22Rv1 (cell line): ENCODE measurements around the gene GMDS.

Experiments
- H3K27ac ChIP-seq: fragments of 450-650 bp; 2 replicates; pipeline ENCODE4 v1.5.1; 2017
- ZFX ChIP-seq: fragments of 450-650 bp; IDR thresholded peaks from 2 replicates; pipeline ENCODE4 v1.6.1; 2017; ENCODE audit warnings: antibody characterized with exemption, borderline replicate concordance
- TF ChIP-seq, protein P1 (sequence below): fragments of 450-650 bp; IDR thresholded peaks from 2 replicates; pipeline ENCODE4 v1.5.1; 2017; ENCODE audit warnings: mild to moderate bottlenecking

The GMDS gene

DNA sequence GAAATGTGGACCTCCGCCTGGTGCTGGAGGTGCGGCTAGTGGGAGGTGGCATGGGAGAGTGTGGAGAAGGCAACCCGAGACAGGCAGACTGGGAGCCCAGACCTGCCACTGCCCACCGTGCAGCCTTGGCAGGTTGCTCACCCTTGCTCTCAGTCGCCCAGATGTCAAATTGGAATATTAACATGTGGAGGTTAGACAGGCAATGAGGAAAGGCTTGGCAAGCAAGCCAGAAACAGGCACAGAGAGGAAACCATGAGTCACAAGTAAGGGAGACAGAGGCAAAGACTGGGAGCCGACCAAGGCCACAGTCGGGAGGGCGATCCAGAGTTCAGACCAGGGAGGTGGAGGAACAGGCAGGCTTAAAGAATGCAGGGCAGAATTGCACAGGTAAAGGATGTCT lies 457.5 kb downstream of the GMDS start:
- no peak overlapping the region for H3K27ac ChIP-seq
- TF ChIP-seq, protein P1, sequence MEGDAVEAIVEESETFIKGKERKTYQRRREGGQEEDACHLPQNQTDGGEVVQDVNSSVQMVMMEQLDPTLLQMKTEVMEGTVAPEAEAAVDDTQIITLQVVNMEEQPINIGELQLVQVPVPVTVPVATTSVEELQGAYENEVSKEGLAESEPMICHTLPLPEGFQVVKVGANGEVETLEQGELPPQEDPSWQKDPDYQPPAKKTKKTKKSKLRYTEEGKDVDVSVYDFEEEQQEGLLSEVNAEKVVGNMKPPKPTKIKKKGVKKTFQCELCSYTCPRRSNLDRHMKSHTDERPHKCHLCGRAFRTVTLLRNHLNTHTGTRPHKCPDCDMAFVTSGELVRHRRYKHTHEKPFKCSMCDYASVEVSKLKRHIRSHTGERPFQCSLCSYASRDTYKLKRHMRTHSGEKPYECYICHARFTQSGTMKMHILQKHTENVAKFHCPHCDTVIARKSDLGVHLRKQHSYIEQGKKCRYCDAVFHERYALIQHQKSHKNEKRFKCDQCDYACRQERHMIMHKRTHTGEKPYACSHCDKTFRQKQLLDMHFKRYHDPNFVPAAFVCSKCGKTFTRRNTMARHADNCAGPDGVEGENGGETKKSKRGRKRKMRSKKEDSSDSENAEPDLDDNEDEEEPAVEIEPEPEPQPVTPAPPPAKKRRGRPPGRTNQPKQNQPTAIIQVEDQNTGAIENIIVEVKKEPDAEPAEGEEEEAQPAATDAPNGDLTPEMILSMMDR: no peak
- no peak for TF ChIP-seq ZFX

DNA sequence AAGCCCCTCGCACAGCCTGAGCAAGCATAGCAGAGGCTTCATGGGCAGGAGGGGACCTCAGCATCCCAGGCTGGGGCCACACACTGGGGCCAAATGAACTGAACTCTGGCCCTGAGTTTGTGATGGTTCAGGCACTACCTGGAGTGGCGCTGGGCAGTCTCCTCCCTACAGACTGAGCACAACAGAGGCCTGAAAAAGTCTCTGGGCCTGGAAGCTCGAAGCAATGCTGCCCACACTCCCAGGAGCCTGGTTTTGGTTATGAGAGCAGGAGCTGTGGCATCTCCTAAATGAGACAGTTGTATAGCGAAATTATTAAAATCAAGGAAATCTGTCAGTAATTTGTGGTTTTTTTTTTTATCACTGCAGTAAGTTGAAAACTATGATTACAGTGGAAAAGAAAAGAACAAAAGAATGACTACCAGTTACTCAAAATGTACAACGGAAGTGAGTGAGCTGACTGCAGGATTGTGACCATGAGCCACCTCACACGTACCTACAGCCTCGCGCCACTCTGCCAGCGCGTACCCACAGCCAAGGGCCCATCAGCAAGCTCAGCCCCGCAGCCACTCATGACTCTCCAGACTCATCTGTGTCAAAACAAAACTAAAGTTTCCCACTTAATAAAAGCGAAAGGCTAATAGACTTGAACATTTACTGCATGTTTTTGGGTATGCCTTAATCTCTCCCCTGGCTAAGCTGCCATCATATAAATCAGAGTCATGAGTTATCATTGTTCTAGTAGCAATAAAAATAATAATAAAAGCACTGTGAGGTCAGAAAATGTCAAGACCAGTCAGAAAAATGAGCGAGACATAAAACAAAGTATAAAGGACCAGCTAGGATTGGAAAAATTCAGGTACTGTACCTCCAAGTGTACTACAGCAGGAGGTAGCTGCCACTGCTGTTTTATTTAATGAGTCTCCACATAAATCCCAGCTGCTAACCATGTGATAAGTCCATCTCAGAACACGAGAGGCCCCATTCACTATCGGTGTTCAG lies 458.7 kb downstream of the GMDS start:
- H3K27ac ChIP-seq: no peak overlapping the region
- TF ChIP-seq, protein P1: no peak

DNA sequence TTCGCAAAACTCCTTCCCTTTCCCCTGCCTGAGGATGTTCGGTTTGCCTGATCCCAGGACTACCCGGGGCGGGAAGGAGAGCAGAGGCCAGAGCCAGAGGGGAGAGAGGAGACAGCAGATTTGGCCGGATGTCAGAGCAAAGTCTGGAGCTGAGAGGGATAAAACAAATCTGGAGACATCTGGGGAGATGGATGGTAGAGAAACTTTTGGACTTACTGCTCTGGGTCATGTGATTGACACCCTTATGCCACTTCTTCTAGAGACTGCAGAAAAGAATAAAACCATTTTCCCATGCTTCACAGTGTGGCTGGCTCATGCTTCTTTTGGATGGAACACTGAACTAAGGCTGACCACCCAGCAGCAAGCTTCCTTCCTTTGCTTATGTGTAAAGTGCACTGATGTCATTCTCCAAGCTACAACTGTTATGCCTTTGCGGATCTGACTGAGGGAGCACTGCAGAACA lies 461.0 kb downstream of the GMDS start:
- no peak overlapping the region for H3K27ac ChIP-seq
- TF ChIP-seq, protein P1: no peak
- no peak for TF ChIP-seq ZFX

DNA sequence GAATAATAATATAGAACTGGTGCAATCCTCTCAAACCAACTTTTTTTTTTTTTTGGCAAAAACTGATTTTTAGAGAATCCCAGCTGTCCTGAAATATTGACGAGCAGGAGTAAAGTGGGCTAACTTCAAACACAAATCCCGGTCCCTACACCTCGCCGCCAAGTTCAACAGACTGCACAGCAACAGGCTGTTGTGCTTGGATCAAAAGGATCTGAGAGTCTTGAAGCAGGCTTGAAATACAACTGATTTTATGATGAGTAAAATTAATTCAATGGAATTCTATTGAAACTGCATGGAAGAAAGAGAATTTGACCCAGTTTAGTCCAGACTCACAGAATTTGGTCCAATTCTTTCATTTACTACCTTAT lies 463.6 kb downstream of the GMDS start:
- H3K27ac ChIP-seq: no peak overlapping the region
- TF ChIP-seq, protein P1: no peak
- TF ChIP-seq ZFX: no peak

DNA sequence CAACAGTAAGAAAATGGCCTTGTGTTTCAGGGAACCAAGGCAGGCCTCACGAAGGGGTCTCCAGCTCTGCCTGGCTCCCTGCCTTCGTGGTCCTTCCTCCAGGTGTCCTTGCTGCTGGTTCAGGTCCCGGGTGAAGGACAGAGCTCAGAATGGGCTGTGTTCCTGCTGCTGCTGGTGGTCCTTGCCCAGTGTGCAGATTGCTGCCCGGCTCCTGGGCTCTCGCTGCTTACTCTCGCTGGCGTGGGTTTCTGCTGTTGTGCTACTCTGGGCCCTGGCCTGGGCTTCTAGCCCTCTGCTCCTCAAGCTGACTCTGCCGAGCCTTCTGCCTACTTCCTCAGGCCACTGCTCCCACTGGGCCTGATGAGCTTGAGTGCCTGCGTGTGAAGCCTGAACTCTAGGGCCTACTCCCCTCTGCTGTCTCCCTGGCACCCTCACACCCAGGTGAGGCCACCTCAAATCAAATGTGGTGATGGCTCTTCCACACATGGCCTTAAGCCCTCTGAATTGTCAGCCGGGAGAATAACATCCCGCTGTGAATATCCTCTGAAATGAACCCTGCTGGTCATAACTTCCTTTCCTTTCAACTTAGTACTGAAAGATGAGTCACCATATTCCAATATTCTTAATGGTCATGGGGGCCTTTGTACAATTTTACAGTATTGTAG lies 464.1 kb downstream of the GMDS start:
- no peak overlapping the region for H3K27ac ChIP-seq

DNA sequence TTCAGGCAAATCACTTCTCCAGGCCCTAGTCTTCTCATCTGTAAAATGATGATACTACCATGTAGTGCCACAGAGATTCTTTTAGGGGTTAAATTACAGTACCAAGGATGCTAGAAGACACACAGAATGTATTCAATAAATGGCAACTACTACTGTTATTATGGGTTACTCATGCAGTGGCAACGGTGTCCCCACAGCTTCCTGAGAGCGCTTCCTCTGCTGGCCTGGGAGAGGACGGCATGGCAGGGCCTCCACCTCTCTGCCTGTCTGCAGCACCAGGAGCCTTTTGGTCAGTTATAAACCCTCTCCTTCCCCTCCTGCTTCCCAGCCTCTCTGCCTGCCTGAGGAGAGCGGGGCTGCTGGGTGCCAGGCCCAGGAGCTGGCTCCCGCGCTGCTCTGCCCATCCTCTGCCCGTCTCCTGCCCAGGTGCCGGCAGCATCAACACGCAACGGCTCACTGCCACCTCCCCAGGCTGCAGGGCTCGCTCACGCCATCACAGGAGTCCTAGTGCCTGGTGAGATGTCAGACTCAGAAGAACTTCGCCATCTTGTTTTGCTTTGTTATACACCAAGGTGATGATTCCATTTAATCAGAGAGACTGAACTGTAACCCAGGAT lies 465.0 kb downstream of the GMDS start:
- no peak for TF ChIP-seq ZFX
- TF ChIP-seq, protein P1: no peak
- no peak overlapping the region for H3K27ac ChIP-seq

More for the DNA sequence above, 464.1 kb downstream of the GMDS start:
- TF ChIP-seq ZFX: no peak

DNA sequence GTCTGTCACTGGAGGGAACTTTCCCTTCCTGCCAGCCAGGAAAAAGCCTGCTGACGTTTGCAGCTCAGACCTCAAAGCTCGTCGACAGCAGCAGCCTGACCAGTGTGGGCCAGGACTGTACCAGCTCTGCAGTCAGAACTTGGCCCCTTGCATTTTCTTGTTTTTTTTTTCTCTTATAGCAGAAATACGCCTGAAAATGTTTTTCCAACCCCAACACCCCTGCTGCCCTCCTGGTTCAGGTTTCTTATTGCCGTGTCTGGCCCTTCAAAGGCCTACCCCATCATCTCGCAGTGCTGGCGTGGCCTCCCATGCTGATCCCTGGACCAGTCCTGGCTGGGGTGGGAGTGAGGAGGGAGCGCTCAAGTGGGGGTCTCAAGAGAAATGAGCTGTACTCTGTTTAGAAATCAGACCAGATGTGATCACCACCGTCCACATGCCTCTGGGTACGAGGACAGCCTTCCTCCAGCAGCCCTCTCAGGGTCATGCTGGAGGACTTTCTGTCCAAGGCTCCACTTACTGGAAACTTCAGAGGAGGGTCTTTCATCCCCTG lies 466.6 kb downstream of the GMDS start:
- TF ChIP-seq, protein P1: no peak
- no peak for TF ChIP-seq ZFX
- no peak overlapping the region for H3K27ac ChIP-seq
